HCT116 (cell line): ENCODE results near the gene MTG1. TPM values are rescaled to one million over a fixed set of nuclear protein-coding genes. Genes with fewer than 3 reads are reported as not detected.

Experiments used
- ATAC-seq: fragments of 200-7000 bp; cut with Tn5 transposase; 2 replicates; pipeline ENCODE4 v1.9.1; 2020; ENCODE audit warnings: mild to moderate bottlenecking, moderate library complexity
- BruUV-seq: library from RNA; stranded (reverse); fragments of 400-500 nt; replicated peaks from 2 replicates; lab custom pipeline; 2021; lab: Mats Ljungman, UMichigan
- CTCF ChIA-PET: fragments of 300-600 bp; sonication (Branson Sonifier 250); formaldehyde crosslinking; loops from one replicate; lab custom pipeline; 2021; ENCODE audit warnings: antibody characterized with exemption; lab: Charles Lee
- POLR2A ChIA-PET: fragments of 300-600, 350-600 bp; sonication (Branson Sonifier 250); formaldehyde crosslinking; loops from one replicate; lab custom pipeline; 2021; ENCODE audit warnings: antibody characterized with exemption; lab: Charles Lee
- RAD21 ChIA-PET, 2 experiments: fragments of 300-600 bp; sonication (Branson Sonifier 250); formaldehyde crosslinking; loops; one replicate each; lab custom pipeline; 2023; ENCODE audit warnings: low total read pairs in 2 of 2; ENCODE audit not compliant: uncharacterized antibody in 2 of 2, unreplicated experiment in 2 of 2, low non-redundant PET in 1 of 2; lab: Charles Lee
- DNase-seq: peaks from one replicate; pipeline ENCODE4 v3.0.0-alpha.2; 2010; ENCODE audit warnings: low read depth, low spot score
- H2AFZ ChIP-seq: fragments of 200-600 bp; shearing (Covaris generic), sonication (generic); 2 replicates; pipeline ENCODE4 v1.6.1; 2017; ENCODE audit warnings: low read depth, mixed run types, mixed read lengths, antibody characterized with exemption, low read length; ENCODE audit not compliant: poor library complexity, severe bottlenecking
- H3K27ac ChIP-seq: 2 replicates; pipeline ENCODE4 v1.5.1; 2012; ENCODE audit warnings: low read depth, low read length
- H3K27me3 ChIP-seq: fragments of 200-600 bp; sonication (generic); 2 replicates; pipeline ENCODE4 v1.6.1; 2016; ENCODE audit warnings: mixed run types, low read length, mixed read lengths; ENCODE audit not compliant: insufficient read depth
- H3K36me3 ChIP-seq, 2 experiments: fragments of 200-500 bp in 1 of 2; fragments of 200-600 bp in 1 of 2; sonication (Bioruptor generic) in 1 of 2; sonication (generic) in 1 of 2; 2 replicates each; pipeline versions ENCODE4 v1.5.1 to v1.6.1; 2014 to 2016; ENCODE audit warnings: low read length in 2 of 2, inconsistent platforms in 1 of 2, mixed read lengths in 1 of 2, mixed run types in 1 of 2; ENCODE audit not compliant: insufficient read depth in 2 of 2, control insufficient read depth in 1 of 2
- H3K4me1 ChIP-seq, 2 experiments: fragments of 200-600 bp in 1 of 2; sonication (generic) in 1 of 2; 2 replicates each; pipeline versions ENCODE4 v1.5.1 to v1.6.1; 2012 to 2017; ENCODE audit warnings: low read length in 2 of 2, inconsistent platforms in 1 of 2, mild to moderate bottlenecking in 1 of 2, mixed read lengths in 1 of 2, mixed run types in 1 of 2, moderate library complexity in 1 of 2; ENCODE audit not compliant: insufficient read depth in 2 of 2, control insufficient read depth in 1 of 2
- H3K4me2 ChIP-seq: fragments of 200-600 bp; sonication (generic); 2 replicates; pipeline ENCODE4 v1.6.1; 2017; ENCODE audit warnings: mixed run types, low read length, mixed read lengths
- H3K4me3 ChIP-seq, 2 experiments: fragments of 200-600 bp in 1 of 2; sonication (generic) in 1 of 2; replicated peaks in 1 of 2; 2 replicates each; pipeline ENCODE4 v1.5.1; 2011 to 2016; ENCODE audit warnings: low read length in 2 of 2, control low read depth in 1 of 2, low read depth in 1 of 2, mild to moderate bottlenecking in 1 of 2, mixed read lengths in 1 of 2, mixed run types in 1 of 2
- H3K79me2 ChIP-seq: fragments of 200-600 bp; sonication (generic); 2 replicates; pipeline ENCODE4 v1.6.1; 2017; ENCODE audit warnings: mild to moderate bottlenecking, mixed run types, low read length, moderate library complexity, mixed read lengths; ENCODE audit not compliant: insufficient read depth
- H3K9ac ChIP-seq: fragments of 200-600 bp; sonication (generic); 2 replicates; pipeline ENCODE4 v1.6.1; 2016; ENCODE audit warnings: low read length, mixed read lengths
- H3K9me2 ChIP-seq: fragments of 200-600 bp; sonication (generic), shearing (Covaris generic); 2 replicates; pipeline ENCODE4 v1.6.1; 2017; ENCODE audit warnings: mixed run types, mild to moderate bottlenecking, moderate library complexity; ENCODE audit not compliant: insufficient read depth
- H3K9me3 ChIP-seq, 2 experiments: fragments of 200-500 bp in 1 of 2; fragments of 200-600 bp in 1 of 2; sonication (Bioruptor generic) in 1 of 2; sonication (generic) in 1 of 2; 2 replicates each; pipeline ENCODE4 v1.6.1; 2014 to 2017; ENCODE audit warnings: low read length in 2 of 2, mixed read lengths in 2 of 2, inconsistent platforms in 1 of 2, low read depth in 1 of 2, mild to moderate bottlenecking in 1 of 2, mixed run types in 1 of 2, moderate library complexity in 1 of 2; ENCODE audit not compliant: control insufficient read depth in 1 of 2, insufficient read depth in 1 of 2
- H4K20me1 ChIP-seq: fragments of 200-600 bp; sonication (generic), shearing (Covaris generic); 2 replicates; pipeline ENCODE4 v1.6.1; 2017; ENCODE audit warnings: mixed run types, mild to moderate bottlenecking, moderate library complexity; ENCODE audit not compliant: insufficient read depth
- ATF3 ChIP-seq: IDR thresholded peaks from 2 replicates; pipeline ENCODE4 v1.6.1; 2012
- CBX3 ChIP-seq: IDR thresholded peaks from 2 replicates; pipeline ENCODE4 v1.6.1; 2012; ENCODE audit warnings: low read depth
- CEBPB ChIP-seq: IDR thresholded peaks from 2 replicates; pipeline ENCODE4 v1.6.1; 2012; ENCODE audit warnings: low read depth
- CTCF ChIP-seq, 3 experiments: fragments of 200-600 bp in 1 of 3; sonication (generic) in 1 of 3; IDR thresholded peaks in 2 of 3; conservative IDR thresholded peaks in 1 of 3; 2 replicates each; pipeline ENCODE4 v1.5.1; 2012 to 2017; ENCODE audit warnings: low read depth in 2 of 3, low read length in 2 of 3, antibody characterized with exemption in 1 of 3, borderline replicate concordance in 1 of 3, control low read depth in 1 of 3, mild to moderate bottlenecking in 1 of 3, mixed read lengths in 1 of 3, mixed run types in 1 of 3, moderate library complexity in 1 of 3; ENCODE audit not compliant: insufficient read depth in 1 of 3
- EZH2phosphoT487 ChIP-seq: fragments of 200-600 bp; IDR thresholded peaks from 2 replicates; pipeline ENCODE4 v1.6.1; 2018; ENCODE audit warnings: antibody characterized with exemption, borderline replicate concordance
- FOSL1 ChIP-seq: IDR thresholded peaks from 2 replicates; pipeline ENCODE4 v1.6.1; 2012; ENCODE audit warnings: low read depth
- JUND ChIP-seq: IDR thresholded peaks from 2 replicates; pipeline ENCODE4 v1.6.1; 2012
- POLR2A ChIP-seq: IDR thresholded peaks from 2 replicates; pipeline ENCODE4 v1.7.0; 2011; ENCODE audit warnings: borderline replicate concordance; ENCODE audit not compliant: insufficient read depth, insufficient read length; ENCODE audit errors: extremely low read depth
- POLR2AphosphoS5 ChIP-seq: IDR thresholded peaks from 2 replicates; pipeline ENCODE4 v1.6.1; 2011; ENCODE audit warnings: mild to moderate bottlenecking, low read depth, low read length, moderate library complexity
- RAD21 ChIP-seq: IDR thresholded peaks from 2 replicates; pipeline ENCODE4 v1.6.1; 2012; ENCODE audit warnings: low read depth, mild to moderate bottlenecking
- REST ChIP-seq: IDR thresholded peaks from 2 replicates; pipeline ENCODE4 v1.6.1; 2012; ENCODE audit warnings: low read depth
- SIN3A ChIP-seq: IDR thresholded peaks from 2 replicates; pipeline ENCODE4 v1.6.1; 2012; ENCODE audit warnings: low read depth
- TCF7L2 ChIP-seq: IDR thresholded peaks from 2 replicates; pipeline ENCODE4 v1.7.0; 2011; ENCODE audit warnings: borderline replicate concordance, inconsistent platforms; ENCODE audit not compliant: insufficient read depth, insufficient read length; ENCODE audit errors: extremely low read depth
- YY1 ChIP-seq: IDR thresholded peaks from 2 replicates; pipeline ENCODE4 v1.6.1; 2011; ENCODE audit warnings: low read length, low read depth, moderate library complexity, mild to moderate bottlenecking; ENCODE audit not compliant: insufficient replicate concordance; ENCODE audit errors: extremely low read depth
- intact Hi-C: fragments of 100-400 bp; cut with micrococcal nuclease; formaldehyde crosslinking; loops from 2 replicates; pipeline ENCODE4 v1.10.0; 2022
- total RNA-seq: library from RNA; stranded (reverse); gene quantifications from one replicate; pipeline ENCODE4 v1.2.1, GENCODE V29; 2021; ENCODE audit not compliant: unreplicated experiment
- TF ChIP-seq, protein P1 (sequence below): IDR thresholded peaks from 2 replicates; pipeline ENCODE4 v1.6.1; 2011; ENCODE audit warnings: mild to moderate bottlenecking, low read length, moderate library complexity; ENCODE audit not compliant: insufficient replicate concordance; ENCODE audit errors: extremely low read depth

MTG1 gene
- total RNA-seq, 1 experiment from 2014 or later: 23.1 TPM

GRCh38 chr10:133383551-133383950, 10.4 kb upstream of the MTG1 start:
- BruUV-seq: no TSS peak
- ATAC-seq: no peak
- Histone ChIP-seq H3K27ac (no peak overlapping the region), H3K79me2 (no peaks in the 10 kb centered on the region), H3K4me1 (no peaks in the 10 kb centered on the region), H3K4me2 (no peak overlapping the region)
- intact Hi-C loops: no loop called here
- POLR2A ChIA-PET: no interaction called here
- no peak for TF ChIP-seq REST
- no peak for TF ChIP-seq CEBPB
- TF ChIP-seq YY1: no peak
- no peak for TF ChIP-seq TCF7L2
- no peak for TF ChIP-seq EZH2phosphoT487
- no peak for TF ChIP-seq FOSL1
- TF ChIP-seq POLR2AphosphoS5: no peak
- no peak for TF ChIP-seq CTCF (IDR thresholded peaks at IDR 0.05 in 2 of 3, conservative IDR thresholded peaks at IDR 0.05 in 1 of 3; ENCODE audit: borderline replicate concordance in 1 of 3, insufficient read depth in 1 of 3, low read depth in 2 of 3, low read length in 2 of 3)
- TF ChIP-seq CBX3: no peak
- TF ChIP-seq, protein P1, sequence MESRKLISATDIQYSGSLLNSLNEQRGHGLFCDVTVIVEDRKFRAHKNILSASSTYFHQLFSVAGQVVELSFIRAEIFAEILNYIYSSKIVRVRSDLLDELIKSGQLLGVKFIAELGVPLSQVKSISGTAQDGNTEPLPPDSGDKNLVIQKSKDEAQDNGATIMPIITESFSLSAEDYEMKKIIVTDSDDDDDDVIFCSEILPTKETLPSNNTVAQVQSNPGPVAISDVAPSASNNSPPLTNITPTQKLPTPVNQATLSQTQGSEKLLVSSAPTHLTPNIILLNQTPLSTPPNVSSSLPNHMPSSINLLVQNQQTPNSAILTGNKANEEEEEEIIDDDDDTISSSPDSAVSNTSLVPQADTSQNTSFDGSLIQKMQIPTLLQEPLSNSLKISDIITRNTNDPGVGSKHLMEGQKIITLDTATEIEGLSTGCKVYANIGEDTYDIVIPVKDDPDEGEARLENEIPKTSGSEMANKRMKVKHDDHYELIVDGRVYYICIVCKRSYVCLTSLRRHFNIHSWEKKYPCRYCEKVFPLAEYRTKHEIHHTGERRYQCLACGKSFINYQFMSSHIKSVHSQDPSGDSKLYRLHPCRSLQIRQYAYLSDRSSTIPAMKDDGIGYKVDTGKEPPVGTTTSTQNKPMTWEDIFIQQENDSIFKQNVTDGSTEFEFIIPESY: no peak
- no peak for TF ChIP-seq ATF3
- TF ChIP-seq JUND: no peak
- no peak for TF ChIP-seq RAD21
- TF ChIP-seq SIN3A: no peak
- TF ChIP-seq POLR2A: no peak
- TF ChIP-seq, all 23 proteins: peak for 0
- ChIA-PET RAD21 (no interaction called here), CTCF (no interaction called here)
- Histone ChIP-seq H3K9ac (no peak overlapping the region), H3K27me3 (no peaks in the 10 kb centered on the region), H3K4me3 (no peak overlapping the region), H3K36me3 (no peaks in the 10 kb centered on the region), H3K9me2 (no peaks in the 10 kb centered on the region), H2AFZ (no peak overlapping the region), H3K9me3 (no peaks in the 10 kb centered on the region), H4K20me1 (no peaks in the 10 kb centered on the region)
- no peak for DNase-seq
